HG03095 (cell line): ENCODE data around the gene ZFP36.
"Not testable (repeated sequence)": the region's sequence is repeated elsewhere in the genome, so short reads cannot be mapped to it uniquely, and the experiment has no call there.

ENCODE experiments used
- ATAC-seq: cut with Tn5 transposase; IDR thresholded peaks from one replicate; pipeline ENCODE4 v1.9.1; 2021; ENCODE audit warnings: moderate library complexity; ENCODE audit not compliant: unreplicated experiment

The ZFP36 gene, protein sequence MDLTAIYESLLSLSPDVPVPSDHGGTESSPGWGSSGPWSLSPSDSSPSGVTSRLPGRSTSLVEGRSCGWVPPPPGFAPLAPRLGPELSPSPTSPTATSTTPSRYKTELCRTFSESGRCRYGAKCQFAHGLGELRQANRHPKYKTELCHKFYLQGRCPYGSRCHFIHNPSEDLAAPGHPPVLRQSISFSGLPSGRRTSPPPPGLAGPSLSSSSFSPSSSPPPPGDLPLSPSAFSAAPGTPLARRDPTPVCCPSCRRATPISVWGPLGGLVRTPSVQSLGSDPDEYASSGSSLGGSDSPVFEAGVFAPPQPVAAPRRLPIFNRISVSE

DNA sequence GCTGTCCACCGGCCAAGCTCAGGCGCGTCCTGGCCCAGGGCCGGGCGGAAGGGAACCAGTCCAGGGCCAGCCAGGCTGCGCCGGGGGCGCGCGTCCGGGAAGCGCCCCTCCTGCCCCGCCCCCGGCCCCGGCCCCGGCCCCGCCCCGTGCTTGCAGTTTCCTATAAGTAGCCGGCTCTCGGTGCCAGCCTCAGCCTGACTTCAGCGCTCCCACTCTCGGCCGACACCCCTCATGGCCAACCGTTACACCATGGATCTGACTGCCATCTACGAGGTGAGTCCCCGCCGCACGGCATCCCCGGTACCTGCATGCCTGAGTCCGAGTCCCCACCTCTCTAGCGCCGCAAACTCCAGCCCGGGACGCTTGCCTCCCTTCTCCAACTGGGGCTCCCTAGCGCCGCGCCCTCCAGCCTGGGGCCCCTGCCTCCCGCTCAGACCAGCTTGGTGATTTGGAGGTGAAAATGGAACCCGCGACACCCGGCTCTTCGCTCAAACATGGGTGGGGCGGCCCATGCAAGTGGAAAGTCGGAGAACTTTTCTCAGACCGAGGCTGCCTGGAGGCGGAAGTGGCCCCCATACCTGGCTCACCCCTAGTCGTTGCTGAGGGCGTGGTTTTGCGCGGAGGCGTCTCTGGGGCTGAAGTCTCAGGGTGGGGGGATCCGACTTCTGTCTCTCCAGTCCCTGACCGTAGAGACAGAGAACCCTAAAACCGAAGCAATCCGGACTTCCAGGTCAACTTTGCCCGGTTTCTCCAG, at the start of gene ZFP36:
ZFP36 (plus strand) TSS at position 192 of the 754 bp plus-strand sequence; CDS start at position 250, 58 bp downstream.
- ATAC-seq = no peak

DNA sequence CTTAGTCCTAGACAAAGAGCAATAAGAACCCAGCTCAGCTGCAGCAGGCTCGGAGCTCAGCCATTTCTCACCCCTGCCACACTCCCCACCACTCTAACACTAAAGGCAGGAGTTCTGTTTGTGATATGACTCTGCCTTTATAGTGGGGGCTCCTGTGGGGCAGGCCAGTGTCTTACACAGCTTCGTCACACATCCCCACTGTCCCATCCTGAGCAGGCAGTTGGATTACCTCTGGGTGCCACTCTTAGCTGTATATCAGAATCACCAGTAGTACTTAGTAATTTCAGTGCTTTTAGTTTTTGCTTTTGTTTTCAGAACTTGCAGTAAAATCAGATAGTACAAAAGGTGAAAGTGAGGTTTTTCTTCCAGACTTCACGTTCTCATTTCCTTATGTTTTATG, 47.6 kb upstream of the ZFP36 start:
- no peak for ATAC-seq

DNA sequence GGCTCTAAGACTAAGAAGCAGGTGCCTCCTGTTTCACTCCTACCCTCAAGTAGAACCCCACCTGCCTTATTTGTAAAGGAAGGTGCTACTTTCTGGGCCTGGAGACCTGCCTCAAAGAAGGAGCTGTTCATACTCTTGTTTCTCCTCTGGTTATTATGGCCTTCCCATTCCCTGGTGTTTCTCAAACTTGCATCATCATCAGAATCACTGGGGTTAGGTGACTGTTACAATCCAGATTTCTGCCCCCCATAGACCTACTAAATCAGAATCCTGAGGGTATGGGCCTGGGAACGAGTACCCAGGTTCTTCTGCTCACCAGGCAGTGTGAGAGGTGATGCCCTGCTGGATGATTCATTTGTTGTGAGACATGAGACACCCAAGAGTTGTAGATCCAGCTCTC, 46.0 kb upstream of the ZFP36 start:
- no peak for ATAC-seq

DNA sequence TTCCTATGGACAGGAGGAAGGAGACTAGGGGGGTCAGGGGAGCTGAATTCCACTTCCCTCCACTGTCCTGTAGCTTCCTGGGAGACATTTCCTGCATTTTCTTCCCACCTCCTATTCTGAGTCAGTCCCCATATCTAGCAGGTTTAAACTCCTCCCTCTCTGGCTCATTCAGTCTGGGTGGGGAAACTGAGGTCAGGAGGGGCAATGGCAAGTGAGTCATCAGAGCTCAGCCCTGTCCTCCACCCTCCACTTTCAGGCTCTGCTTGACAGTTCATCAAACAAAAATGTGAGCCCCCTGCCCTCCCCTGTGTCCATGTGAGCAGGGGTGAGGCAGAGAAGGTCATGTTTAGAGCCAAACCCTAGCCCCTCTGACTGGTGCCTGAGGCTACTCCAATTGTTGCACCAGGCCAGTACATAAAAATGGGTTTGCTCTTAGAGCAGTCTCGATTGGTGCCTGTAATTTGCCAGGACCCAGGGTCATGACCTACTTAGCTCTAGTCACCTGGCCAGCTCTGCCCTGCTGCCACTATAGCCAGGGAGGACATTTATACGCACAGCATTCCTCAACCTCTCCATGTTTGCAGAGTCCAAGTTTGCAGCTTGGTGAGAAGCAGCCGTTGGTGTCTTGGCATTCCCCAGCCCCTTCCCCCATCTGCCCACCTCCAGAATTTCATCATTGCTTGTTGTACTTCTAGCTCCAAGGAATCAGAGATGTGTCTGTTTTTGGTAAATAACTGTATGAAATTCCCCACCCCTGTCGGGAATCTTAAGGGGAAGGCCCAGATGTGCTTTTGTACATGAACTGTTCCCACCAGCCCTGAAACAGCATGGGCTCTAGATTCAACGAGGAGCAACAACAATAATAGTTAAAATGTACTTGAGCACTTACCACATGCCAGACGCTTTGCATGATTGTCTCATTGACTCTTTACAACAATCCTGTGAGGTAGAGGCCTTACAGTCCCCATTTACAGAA, 43.7 kb upstream of the ZFP36 start:
- no peak for ATAC-seq

DNA sequence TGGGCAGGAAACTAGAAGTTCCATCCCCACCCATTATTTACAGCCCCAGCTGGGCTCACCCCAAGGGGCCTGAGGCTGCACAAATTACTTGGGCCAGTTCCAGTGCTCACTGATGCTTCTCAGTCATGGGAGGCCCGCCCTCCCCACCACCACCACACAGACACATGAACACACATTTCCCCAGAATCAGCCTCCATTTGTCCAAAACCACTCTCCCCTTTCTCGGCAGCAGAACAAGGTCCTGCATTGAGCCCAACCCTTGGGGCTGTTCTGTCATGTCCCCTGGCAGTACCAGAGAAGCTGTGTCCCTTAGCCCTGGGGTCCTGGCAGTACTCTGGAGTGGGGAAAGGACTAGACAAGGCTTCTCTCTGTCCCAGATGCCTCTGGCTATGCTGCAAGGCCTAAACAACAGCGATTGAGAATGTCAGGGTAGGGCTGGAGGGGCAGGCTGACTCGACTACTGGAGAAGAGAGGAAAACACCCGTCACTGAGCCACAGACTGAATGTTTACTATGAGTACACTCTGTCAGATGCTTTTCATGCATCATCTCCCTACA, 42.7 kb upstream of the ZFP36 start:
- no peak for ATAC-seq

DNA sequence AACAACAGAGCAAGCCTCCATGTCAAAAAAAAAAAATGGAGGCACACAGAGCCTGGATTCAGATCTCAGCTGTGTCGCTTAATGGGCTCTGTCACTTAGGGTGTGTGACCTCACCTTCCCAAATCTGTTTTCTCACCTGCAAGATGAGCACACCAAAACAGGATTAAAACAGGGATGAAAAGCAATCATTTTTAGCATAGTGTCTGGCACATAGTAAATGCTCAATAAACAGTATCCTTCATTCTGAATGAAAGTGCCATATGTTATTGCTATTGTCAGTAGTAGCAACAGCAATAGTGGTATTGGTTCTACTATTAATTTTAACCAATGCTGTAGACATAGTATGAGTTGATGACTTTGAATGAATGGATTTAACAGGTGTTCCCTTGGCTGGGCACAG, 41.1 kb upstream of the ZFP36 start:
- ATAC-seq = no peak

DNA sequence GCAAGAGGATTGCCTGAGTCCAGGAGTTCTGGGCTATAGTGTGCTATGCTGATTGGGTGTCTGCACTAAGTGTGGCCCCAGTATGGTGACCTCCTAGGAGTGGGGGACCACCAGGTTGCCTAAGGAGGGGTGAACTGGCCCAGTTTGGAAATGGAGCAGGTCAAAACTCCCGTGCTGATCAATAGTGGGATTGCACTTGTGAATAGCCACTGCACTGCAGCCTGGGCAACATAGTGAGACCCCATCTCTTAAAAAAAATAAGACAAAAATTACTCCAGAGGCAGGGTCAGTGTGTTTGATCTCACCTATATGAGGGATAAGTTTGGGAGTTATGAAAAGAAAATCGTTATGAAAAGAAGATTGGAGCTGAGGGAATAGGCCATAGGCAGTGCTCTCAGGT, 37.4 kb upstream of the ZFP36 start:
- no peak for ATAC-seq

DNA sequence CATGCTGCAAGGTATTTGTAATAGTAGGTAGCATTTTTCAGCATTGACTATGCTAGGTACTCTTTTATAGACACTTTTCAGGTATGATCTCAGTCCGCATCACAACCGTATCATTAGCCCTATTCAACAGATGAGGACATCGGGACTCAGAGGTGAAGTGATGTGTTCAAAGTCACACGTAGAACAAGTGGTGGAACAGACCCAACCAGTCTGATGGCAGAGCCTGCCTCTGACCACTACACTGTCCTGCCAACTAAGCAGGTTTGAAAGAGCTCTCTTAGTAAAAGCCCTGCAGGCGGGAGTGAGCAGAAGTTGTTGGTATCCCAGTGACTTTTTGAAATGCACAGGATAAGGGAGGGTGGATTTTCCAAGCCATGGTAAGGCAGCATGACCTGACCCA, 35.9 kb upstream of the ZFP36 start:
- no peak for ATAC-seq

DNA sequence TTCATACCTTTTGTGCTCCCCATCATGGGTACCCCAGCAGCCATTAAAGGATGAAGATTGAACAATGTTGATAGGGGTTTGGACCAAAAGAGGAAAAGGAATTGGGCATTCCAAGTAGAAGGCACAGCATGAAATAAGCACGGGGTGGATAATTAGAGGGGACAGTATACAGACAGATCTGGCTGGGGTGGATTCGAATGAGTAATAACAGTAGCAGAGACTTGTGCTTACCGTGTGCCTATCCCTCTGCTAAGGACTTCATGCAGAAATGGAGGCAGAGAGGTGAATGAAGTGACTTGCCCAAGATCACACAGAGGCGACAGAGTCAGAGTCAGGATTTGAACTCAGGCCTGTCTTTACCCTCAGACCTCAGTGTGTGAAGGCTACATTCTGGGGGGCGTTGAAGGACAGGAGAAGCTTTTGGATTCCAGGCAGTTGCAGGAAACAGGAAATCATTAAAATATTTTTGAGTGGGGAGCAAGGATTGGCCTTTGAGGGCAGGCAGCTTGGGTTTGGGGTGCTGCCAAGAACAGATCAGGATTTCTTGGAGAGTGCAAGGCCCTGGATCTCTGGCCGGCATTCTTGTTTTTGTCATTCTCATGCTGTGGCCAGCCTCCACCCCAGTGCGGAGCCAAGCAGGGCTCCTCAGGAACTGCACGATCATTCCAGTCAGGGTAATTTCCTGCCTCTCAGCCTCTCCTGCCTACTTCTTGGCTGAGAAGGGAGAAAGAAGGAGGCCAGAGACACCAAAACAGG, 34.4 kb upstream of the ZFP36 start:
- ATAC-seq = no peak

DNA sequence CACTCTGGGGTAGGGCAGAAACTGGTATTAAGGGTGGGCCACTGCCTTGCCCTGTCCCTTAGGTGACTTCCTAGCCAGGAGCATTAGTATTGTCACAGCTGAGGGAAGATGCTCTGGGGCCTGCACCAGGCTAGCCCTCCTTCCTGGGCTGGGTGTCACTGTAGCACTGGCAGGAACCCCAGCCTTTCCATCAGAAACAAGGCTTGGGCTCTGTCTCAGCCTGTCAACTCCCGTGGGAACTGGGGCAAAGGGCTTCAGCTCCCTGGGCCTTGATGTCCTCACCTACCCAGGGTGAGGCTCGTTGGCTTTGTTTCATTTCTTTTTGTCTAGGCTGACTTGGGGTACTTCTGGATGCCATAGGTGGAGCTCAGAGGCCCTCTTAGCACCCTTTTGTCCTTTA, 33.7 kb upstream of the ZFP36 start:
- no peak for ATAC-seq

DNA sequence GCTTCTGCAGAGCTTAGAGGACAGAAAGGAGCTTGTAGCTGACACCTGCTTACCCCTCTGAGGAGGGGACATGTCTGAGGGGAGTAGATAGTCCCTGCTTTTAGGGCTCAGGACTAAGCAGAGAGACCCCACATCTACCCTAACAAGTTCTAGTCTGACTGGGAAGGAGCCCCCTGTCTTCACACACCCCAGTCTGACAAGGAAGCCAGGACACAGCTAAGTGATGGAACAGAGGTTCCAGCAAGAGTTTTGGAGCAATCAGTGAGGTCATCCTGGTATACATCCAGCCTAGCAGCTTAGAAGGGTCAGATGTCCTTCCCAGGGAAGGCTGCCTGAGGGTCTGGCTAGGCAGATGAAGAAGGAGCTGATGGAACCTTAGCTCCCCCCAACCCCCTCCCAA, 30.7 kb upstream of the ZFP36 start:
- ATAC-seq = no peak

DNA sequence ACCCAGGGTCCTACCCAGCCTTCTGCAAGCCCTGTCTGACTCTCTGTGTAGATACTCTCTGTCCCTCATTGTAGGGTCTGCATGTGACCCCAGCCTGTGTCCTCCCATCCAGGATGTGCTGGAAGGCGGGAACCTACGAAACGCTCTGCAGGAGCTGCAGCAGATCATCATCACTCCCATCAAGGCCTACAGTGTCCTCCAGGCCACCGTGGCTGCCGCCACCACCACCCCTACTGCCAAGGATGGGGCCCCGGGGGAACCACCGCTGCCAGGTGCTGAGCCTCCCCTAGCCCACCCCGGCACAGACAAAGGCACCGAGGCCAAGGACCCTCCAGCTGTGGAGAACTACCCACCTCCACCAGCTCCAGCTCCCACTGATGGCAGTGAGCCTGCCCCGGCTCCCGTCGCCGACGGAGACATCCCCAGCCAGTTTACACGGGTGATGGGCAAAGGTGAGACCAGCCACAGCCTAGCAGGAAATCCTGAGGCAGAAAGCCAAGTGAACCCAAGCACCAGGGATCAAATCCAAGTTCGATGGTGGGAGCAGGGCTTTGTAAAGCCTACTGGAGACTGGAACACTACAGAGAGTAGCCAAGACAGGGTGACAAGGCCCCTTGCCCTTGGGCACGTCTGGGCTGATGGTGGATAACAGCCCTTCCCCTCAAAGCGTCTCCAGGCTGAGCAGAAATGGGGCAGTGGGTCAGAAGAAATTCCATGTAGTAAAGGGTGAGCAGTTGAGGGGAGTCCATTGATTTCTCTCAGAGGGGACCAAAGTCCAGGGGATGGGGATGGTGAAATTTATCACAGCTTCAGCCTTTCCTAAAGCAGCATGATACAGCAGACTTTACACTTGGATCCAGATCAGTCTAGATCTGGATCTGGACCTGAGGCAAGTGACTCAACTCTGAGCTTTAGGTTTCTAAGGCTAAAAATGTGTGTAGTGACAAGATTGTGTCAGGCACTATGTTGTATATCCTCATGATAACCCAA, 29.0 kb upstream of the ZFP36 start:
- ATAC-seq = no peak

DNA sequence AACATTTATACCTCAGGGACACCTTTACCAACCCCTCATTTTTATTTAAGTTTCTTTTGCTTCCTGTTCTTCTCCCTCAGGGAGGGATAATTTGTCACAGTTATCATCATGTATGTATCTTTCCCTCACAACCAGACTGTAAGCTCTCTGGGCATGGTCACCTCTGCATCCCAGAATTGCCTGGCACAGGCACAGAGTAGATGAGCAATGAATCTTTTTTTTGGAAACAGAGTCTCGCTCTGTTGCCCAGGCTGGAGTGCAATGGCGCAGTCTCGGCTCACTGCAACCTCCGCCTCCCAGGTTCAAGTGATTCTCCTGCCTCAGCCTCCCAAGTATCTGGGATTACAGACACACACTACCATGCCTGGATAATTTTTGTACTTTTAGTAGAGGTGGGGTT, 27.3 kb upstream of the ZFP36 start:
- ATAC-seq = not testable (repeated sequence)

DNA sequence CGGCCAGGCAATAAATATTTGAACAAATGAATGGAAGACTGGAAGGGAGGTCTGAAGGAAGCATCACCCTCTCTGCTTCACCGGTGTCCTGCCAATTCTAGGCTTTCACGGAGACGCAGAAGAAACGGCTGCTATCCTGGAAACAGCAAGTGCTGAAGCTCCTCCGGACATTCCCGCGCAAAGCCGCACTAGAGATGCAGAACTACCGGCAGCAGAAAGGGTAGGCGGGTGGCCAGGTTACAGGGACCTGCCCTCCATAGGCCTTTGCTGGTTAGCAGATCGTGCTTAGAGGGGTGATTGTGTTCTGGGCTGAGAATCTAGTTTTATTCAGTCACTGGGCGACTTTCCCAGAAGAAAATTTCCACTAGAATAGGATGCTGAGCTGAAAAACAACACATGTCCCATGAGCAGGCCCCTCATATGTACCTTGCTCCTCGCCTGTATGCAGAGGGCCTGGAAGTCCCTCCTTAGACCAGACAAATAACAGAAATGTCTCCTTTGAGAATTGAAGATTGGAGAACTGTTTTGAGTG, 26.7 kb upstream of the ZFP36 start:
- no peak for ATAC-seq

DNA sequence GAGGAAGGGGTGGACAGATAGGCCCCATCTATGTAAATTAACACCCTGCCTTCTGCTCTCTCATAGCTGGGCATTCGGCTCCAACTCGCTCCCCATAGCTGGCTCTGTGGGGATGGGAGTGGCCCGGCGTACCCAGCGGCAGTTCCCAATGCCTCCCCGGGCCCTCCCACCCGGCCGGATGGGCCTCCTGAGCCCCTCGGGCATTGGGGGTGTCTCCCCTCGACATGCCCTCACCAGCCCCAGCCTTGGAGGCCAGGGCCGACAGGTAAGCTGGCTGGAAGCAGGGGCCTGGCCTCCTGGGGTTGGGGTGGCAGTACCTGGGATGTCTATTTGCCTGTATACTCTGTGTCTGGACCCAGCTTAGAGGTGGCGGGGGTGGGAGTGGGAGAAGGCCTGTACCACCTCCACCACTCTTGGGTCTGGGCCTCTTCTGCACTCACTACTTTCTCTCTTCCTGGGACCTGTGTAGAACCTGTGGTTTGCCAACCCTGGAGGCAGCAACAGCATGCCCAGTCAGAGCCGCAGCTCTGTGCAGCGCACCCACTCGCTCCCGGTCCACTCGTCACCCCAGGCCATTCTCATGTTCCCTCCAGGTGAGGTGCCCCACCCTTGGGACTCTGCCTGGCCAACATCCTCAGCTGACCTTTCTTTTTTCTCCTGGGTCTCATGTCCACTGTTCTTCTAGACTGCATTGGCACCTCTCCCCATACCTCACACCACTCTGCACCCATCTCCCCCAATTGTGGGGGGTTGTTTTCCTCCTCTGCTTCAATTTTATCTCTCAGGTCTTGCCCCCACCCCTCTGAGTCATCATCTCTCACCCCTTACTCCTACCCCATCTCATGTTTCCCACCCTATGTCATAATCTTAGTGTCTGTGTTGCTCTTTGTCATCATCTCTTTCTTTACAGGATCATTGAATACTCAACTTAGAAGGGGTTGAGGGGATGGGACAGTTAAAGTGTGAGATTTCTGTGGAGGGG, 25.8 kb upstream of the ZFP36 start:
- ATAC-seq = no peak

DNA sequence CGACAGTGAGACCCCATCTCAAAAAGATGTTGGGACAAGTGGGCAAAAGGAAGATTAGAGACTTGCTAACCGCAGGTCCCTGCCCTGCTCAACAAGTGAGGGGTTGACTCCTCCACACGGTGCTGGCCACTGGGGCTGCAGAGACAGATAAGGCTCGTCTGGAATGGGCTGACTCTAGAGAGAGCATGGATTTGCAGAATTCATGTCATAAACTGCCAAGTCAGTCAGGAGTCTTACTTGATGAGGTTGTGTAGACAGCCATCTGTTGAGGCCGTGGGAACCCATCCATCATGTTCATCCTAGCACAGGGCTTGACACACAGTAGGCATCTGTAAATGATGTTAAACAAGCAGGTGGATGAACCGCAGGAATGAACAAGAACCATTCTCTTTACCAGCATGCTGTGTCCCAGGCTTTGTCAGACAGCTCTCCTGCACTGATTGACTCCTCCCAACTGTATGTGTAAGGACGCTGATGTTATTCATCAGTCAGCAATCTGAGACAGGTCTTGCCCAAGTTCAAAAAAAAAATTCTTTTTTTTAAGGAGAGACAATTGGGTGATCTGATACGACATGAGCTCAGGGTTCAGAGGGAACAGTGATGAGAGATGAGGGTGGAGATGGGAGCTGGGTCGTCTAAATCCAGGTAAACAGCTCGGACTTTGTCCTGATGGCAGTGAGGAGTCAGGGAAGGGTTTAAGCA, 24.6 kb upstream of the ZFP36 start:
- ATAC-seq = no peak
